ENCODE results near the gene PHC3.

The PHC3 gene

GRCh38 chr3:170044271-170044670, 137.3 kb downstream of the PHC3 start:
- CTCF ChIA-PET: interaction anchor here (1.1 kb wide), 1 partner anchor 10 kb away, joined by 4 read pairs; no protein-coding TSS in a partner anchor

DNA sequence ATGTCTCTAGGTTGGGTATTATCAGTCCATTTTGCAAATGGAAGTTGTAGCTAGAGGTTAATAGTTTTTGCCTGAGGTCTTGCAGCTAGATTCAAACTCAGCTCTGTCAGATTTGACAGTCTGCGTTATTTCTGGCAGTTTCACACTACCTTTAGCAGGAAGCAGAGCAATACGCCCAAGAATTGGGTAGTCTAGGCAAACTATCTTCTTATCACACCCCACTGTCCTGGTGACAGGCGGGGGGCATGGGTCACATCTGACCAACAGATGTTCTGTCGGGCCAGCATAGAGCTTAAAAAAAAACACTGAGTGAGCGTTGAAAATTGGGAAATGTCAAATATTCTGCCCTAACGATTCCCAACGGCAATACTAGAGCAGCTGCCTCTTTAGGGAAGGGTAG, 138.0 kb downstream of the PHC3 start:
- H3K4me3 ChIP-seq (ENCODE audit: low read depth, low read length): no peak overlapping the region
- ChIA-PET POLR2A (no interaction called here), CTCF (no interaction called here)
- TF ChIP-seq, protein P1, sequence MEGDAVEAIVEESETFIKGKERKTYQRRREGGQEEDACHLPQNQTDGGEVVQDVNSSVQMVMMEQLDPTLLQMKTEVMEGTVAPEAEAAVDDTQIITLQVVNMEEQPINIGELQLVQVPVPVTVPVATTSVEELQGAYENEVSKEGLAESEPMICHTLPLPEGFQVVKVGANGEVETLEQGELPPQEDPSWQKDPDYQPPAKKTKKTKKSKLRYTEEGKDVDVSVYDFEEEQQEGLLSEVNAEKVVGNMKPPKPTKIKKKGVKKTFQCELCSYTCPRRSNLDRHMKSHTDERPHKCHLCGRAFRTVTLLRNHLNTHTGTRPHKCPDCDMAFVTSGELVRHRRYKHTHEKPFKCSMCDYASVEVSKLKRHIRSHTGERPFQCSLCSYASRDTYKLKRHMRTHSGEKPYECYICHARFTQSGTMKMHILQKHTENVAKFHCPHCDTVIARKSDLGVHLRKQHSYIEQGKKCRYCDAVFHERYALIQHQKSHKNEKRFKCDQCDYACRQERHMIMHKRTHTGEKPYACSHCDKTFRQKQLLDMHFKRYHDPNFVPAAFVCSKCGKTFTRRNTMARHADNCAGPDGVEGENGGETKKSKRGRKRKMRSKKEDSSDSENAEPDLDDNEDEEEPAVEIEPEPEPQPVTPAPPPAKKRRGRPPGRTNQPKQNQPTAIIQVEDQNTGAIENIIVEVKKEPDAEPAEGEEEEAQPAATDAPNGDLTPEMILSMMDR (IDR thresholded peaks at IDR 0.05; ENCODE audit: insufficient read depth, low read length, missing control alignments): no peak
- DNase-seq (ENCODE audit: low read depth, low spot score): no peak

More at GRCh38 chr3:170044271-170044670, 137.3 kb downstream of the PHC3 start:
- POLR2A ChIA-PET: no interaction called here
- DNase-seq (ENCODE audit: low read depth, low spot score): no peak
- H3K4me3 ChIP-seq (ENCODE audit: low read depth, low read length): no peak overlapping the region
- TF ChIP-seq, protein P1 (IDR thresholded peaks at IDR 0.05; ENCODE audit: insufficient read depth, low read length, missing control alignments): no peak

DNA sequence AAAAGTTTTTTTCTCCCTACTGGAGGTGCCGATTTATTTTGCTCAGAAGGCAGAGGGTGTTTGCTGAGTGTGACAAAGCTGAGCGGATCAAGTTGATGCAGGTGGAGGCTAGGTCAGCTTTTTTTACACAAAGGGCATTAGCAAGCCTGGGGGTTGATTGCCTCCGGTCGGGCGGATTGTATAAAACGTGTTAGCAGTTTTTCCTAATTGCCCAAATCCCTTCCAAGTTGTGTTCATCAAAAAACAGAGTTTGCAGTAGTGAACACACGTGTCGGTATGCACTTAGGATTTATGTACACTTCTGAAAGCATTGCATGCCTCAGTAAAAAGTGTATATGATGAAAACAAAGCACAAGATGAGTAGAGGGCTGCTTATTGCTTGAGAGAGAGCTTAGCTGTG, 141.1 kb downstream of the PHC3 start:
- POLR2A ChIA-PET: no interaction called here
- CTCF ChIA-PET: interaction anchor here (0.7 to 1.8 kb wide), 3 partner anchors 39 to 278 kb away, joined by 3 to 4 read pairs (median 4); no protein-coding TSS in a partner anchor
- TF ChIP-seq, protein P1 (IDR thresholded peaks at IDR 0.05; ENCODE audit: insufficient read depth, low read length, missing control alignments): no peak
- DNase-seq (ENCODE audit: low read depth, low spot score): no peak
- no peak overlapping the region for H3K4me3 ChIP-seq (ENCODE audit: low read depth, low read length)

GRCh38 chr3:170038434-170039110, 143.0 kb downstream of the PHC3 start:
- peak overlapping the region; percentile 46 for H3K4me3 ChIP-seq (ENCODE audit: low read depth, low read length)
- DNase-seq (ENCODE audit: low read depth, low spot score): no peak
- TF ChIP-seq, protein P1 (IDR thresholded peaks at IDR 0.05; ENCODE audit: insufficient read depth, low read length, missing control alignments): no peak
- CTCF ChIA-PET: interaction anchor here (0.9 kb wide), 1 partner anchor 11 kb away, joined by 3 read pairs; no protein-coding TSS in a partner anchor
- POLR2A ChIA-PET: no interaction called here

All from AG04449 (cell line).